Prostate gland (tissue), 2 donors: Measurements from ENCODE around the gene SPRYD3. TPM values are rescaled to one million over a fixed set of nuclear protein-coding genes. Genes with fewer than 3 reads are reported as not detected.
"Not testable (repeated sequence)": the region's sequence is repeated elsewhere in the genome, so short reads cannot be mapped to it uniquely, and the experiment has no call there.

Experiments used
- DNase-seq: peaks from one replicate; pipeline ENCODE4 v3.0.0-alpha.2; 2019; ENCODE audit warnings: low spot score
- H3K27ac ChIP-seq, 2 donors: fragments of 200-600 bp; sonication (generic); 2 replicates each; pipeline ENCODE4 v1.5.1; 2017 to 2019
- H3K27me3 ChIP-seq: fragments of 200-600 bp; sonication (generic); replicated peaks from 2 replicates; pipeline ENCODE4 v1.5.1; 2019; ENCODE audit not compliant: insufficient read depth
- H3K36me3 ChIP-seq, 2 donors: fragments of 200-600 bp; sonication (generic); 1 replicate in 1 of 2; 2 replicates in 1 of 2; pipeline versions ENCODE4 v1.5.1 to v1.8.1; 2017 to 2019
- H3K4me1 ChIP-seq: fragments of 200-600 bp; sonication (generic); replicated peaks from 2 replicates; pipeline ENCODE4 v1.5.1; 2019
- H3K4me3 ChIP-seq, 2 donors: fragments of 200-600 bp; sonication (generic); 2 replicates each; pipeline ENCODE4 v1.5.1; 2017 to 2019
- H3K9me3 ChIP-seq: fragments of 200-600 bp; sonication (generic); 2 replicates; pipeline ENCODE4 v1.5.1; 2017
- CTCF ChIP-seq, 4 experiments: fragments of 200-600 bp in 2 of 4; fragments of 450-650 bp in 2 of 4; sonication (generic) in 2 of 4; IDR thresholded peaks; 1 replicate in 3 of 4; 2 replicates in 1 of 4; pipeline ENCODE4 v1.5.1; 2016 to 2019; ENCODE audit warnings: antibody characterized with exemption in 4 of 4, mild to moderate bottlenecking in 2 of 4, moderate library complexity in 2 of 4
- POLR2A ChIP-seq: fragments of 450-650 bp; IDR thresholded peaks from one replicate; pipeline ENCODE4 v1.6.1; 2016; ENCODE audit warnings: antibody characterized with exemption, mild to moderate bottlenecking
- POLR2AphosphoS5 ChIP-seq: sonication (generic); formaldehyde crosslinking; IDR thresholded peaks from one replicate; pipeline ENCODE4 v1.6.1; 2017; ENCODE audit warnings: antibody characterized with exemption
- WGBS: methylation state at CpG from one replicate; pipeline ENCODE4 v1.1.5; 2018; 5-methylcytosine and 5-hydroxymethylcytosine counted together
- intact Hi-C: fragments of 100-400 bp; cut with DNase I; formaldehyde crosslinking; loops from one replicate; pipeline ENCODE4 v1.14.2; 2022
- total RNA-seq, 2 donors: library from RNA; depleted of rRNA; stranded (reverse); fragments of >200 nt; gene quantifications; one replicate each; pipeline ENCODE4 v1.1.0, GENCODE V29; 2016

The SPRYD3 gene
- total RNA-seq, 2 donors from 2014 or later: 38.7 to 54.4 TPM

DNA sequence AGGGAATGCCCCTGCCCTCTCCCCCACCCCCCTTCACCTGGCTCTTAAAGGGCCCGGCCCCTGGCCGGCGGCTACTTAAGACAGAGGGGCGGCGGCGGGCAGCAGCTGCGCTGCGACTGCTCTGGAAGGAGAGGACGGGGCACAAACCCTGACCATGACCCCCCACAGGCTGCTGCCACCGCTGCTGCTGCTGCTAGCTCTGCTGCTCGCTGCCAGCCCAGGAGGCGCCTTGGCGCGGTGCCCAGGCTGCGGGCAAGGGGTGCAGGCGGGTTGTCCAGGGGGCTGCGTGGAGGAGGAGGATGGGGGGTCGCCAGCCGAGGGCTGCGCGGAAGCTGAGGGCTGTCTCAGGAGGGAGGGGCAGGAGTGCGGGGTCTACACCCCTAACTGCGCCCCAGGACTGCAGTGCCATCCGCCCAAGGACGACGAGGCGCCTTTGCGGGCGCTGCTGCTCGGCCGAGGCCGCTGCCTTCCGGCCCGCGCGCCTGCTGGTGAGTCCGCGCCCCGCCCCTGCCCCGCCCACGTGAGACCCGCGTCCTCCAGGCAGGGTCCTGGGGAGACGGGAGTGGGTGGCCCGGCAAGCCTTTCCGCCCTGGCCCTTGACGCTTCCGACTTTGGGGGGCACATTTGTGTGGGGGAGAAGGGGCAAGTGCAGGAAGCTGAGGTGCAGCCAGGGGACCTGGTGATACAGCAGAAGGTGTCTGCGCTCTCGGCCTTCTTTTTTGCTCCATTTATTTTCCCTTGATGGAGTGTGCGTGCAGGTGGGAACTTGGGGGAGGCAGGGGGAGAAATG, 18.6 kb upstream of the SPRYD3 start, which contains the start of gene IGFBP6:
TSS of gene IGFBP6 (plus strand) at position 104 of the 790 bp plus-strand sequence. CDS start at position 155, 51 bp downstream.
- no peak for DNase-seq
- Histone ChIP-seq H3K4me3 (peak within 1 kb of the TSS; percentile 44 to 48), H3K9me3 (no peaks in the 10 kb centered on the region), H3K27me3 (no peaks in the 10 kb centered on the region), H3K4me1 (peaks cover 5% of the 10 kb centered on the region), H3K36me3 (no peaks in the 10 kb centered on the region), H3K27ac (peak within 1 kb of the TSS; percentile 71 to 86)
- 1% methylated on average over 42 of the region's 51 CpGs for WGBS
- TF ChIP-seq CTCF (IDR thresholded peaks at IDR 0.05) (peak in 2 of 4 experiments; percentile 40 to 51), POLR2A (no peak), POLR2AphosphoS5 (no peak)
- intact Hi-C loops: loop anchor here (5.0 kb wide), 1 partner anchor 60 kb away; no protein-coding TSS in a partner anchor

DNA sequence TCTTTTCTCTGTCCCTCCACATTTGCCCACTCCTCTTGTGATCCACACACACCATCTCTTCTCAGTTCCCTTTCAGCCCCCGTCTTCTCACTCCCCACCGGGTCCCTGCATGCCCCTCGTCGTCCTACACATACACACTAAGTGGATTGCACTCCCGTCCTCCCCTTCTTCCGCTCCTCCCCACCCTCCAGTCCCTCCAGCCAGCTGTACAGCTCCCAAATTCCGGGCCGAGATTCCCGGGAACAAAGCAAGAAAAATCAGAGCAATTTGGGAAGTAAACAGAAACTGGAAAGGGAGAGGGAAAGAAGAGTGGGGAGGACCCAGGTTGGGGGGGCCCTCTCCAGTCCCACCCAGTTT, 18.0 kb upstream of the SPRYD3 start:
- no peaks in the 10 kb centered on the region for H3K27me3 ChIP-seq
- peaks cover 5% of the 10 kb centered on the region for H3K4me1 ChIP-seq
- no peak for DNase-seq
- H3K36me3 ChIP-seq: no peaks in the 10 kb centered on the region
- peak overlapping the region; percentile 71 to 86 for H3K27ac ChIP-seq
- TF ChIP-seq POLR2A: no peak
- no peak for TF ChIP-seq CTCF (IDR thresholded peaks at IDR 0.05)
- TF ChIP-seq POLR2AphosphoS5: no peak
- intact Hi-C loops: loop anchor here (5.0 kb wide), 1 partner anchor 60 kb away; no protein-coding TSS in a partner anchor
- WGBS: 1% methylated on average over 9 of the region's 9 CpGs
- H3K4me3 ChIP-seq: peak overlapping the region; percentile 44 to 48
- no peaks in the 10 kb centered on the region for H3K9me3 ChIP-seq

DNA sequence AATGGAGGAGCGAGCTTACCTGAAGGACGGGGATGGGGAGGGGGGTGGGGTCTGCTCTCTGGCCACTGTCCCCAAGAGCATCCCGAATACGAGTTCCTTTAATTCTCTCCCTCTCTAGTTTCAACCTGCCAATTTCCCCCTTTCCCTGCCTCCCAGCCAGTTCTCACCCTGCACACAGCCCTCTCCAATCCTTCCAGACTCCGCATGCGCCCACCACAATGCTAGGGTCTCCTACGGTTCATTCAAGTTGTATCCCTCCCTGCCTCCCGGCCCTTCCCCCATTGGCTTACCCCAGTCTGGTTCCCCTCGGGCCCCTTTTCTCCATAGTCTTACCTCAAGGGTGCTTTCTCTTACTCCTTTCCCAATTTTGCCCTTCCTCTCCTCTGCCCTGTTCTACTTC, 17.6 kb upstream of the SPRYD3 start:
- Histone ChIP-seq H3K27ac (peak overlapping the region; percentile 71 to 86), H3K36me3 (no peaks in the 10 kb centered on the region), H3K27me3 (no peaks in the 10 kb centered on the region), H3K4me3 (peak overlapping the region; percentile 44 to 48), H3K9me3 (no peaks in the 10 kb centered on the region), H3K4me1 (peaks cover 5% of the 10 kb centered on the region)
- TF ChIP-seq POLR2A (no peak), POLR2AphosphoS5 (no peak), CTCF (IDR thresholded peaks at IDR 0.05) (no peak)
- intact Hi-C loops: loop anchor here (5.0 kb wide), 1 partner anchor 61 kb away; no protein-coding TSS in a partner anchor
- 39% methylated on average over 9 of the region's 9 CpGs for WGBS
- no peak for DNase-seq

DNA sequence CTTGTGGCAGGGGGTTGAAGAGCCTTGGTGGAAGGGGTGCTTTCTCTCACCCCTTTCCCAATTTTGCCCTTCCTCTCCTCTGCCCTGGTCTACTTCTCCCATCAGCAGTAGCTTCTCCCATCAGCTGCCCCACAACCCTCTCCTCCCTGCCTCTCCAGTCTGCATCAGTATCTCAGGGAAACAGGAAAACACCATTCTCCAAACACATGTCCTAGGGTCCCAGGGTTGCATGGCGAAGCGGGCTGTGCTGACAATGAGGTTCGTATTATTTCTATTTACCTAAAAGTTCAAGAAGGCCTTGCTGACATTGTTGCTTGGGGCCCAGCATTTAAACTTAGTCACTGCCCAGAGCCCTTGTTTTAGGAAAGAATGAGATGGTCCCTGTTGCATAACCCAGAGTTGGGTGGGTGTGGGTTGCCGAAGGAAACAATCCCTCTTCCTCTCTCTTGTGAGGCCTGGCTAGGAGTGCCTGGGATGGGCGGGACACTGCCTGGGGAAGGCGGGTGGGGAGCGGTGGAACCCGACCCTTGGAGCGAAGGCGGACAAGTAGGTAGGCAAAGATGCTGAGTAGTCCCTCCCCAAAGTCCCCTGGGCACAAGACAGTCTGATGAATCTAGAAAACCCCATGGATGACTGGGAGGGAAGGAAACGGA, 17.0 kb upstream of the SPRYD3 start:
- Histone ChIP-seq H3K4me3 (no peak overlapping the region), H3K27me3 (no peaks in the 10 kb centered on the region), H3K36me3 (no peaks in the 10 kb centered on the region), H3K4me1 (peaks cover 5% of the 10 kb centered on the region), H3K27ac (peak overlapping the region; percentile 71 to 86), H3K9me3 (no peaks in the 10 kb centered on the region)
- WGBS: 44% methylated on average over 11 of the region's 11 CpGs
- no peak for DNase-seq
- no peak for TF ChIP-seq CTCF (IDR thresholded peaks at IDR 0.05)
- no peak for TF ChIP-seq POLR2A
- TF ChIP-seq POLR2AphosphoS5: peak; percentile 27
- intact Hi-C loops: loop anchor here (5.0 kb wide), 1 partner anchor 61 kb away; no protein-coding TSS in a partner anchor

DNA sequence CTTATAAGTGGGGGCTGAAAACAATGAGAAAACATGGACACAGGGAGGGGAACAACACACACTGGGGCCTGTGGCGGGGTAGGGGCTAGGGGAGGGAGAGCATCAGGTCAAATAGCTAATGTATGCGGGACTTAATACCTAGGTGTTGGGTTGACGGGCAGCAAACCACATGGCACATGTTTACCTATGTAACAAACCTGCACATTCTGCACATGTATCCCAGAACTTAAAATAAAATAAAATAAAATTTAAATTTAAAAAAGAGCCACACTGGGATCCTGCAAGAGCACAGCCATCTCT, 16.4 kb upstream of the SPRYD3 start:
- H3K4me3 ChIP-seq, DNase-seq, H3K9me3 ChIP-seq, H3K4me1 ChIP-seq, H3K27me3 ChIP-seq, H3K36me3 ChIP-seq: not testable (repeated sequence)
- 96% methylated on average over 3 of the region's 3 CpGs for WGBS
- intact Hi-C loops: loop anchor here (5.0 kb wide), 1 partner anchor 62 kb away; no protein-coding TSS in a partner anchor
- H3K27ac ChIP-seq: peak overlapping the region in 1 of 2 donors; percentile 41

GRCh38 chr12:53094796-53095595, 15.8 kb upstream of the SPRYD3 start:
- WGBS: 93% methylated on average over 5 of the region's 5 CpGs
- not testable (repeated sequence) for H3K27me3 ChIP-seq, H3K9me3 ChIP-seq, H3K4me3 ChIP-seq, H3K27ac ChIP-seq, H3K4me1 ChIP-seq, DNase-seq, H3K36me3 ChIP-seq
- intact Hi-C loops: loop anchor here (5.0 kb wide), 1 partner anchor 62 kb away; no protein-coding TSS in a partner anchor
